ENCODE measurements around the gene NUP93.
"Not testable (repeated sequence)": the region's sequence is repeated elsewhere in the genome, so short reads cannot be mapped to it uniquely, and the experiment has no call there.

NUP93 gene

DNA sequence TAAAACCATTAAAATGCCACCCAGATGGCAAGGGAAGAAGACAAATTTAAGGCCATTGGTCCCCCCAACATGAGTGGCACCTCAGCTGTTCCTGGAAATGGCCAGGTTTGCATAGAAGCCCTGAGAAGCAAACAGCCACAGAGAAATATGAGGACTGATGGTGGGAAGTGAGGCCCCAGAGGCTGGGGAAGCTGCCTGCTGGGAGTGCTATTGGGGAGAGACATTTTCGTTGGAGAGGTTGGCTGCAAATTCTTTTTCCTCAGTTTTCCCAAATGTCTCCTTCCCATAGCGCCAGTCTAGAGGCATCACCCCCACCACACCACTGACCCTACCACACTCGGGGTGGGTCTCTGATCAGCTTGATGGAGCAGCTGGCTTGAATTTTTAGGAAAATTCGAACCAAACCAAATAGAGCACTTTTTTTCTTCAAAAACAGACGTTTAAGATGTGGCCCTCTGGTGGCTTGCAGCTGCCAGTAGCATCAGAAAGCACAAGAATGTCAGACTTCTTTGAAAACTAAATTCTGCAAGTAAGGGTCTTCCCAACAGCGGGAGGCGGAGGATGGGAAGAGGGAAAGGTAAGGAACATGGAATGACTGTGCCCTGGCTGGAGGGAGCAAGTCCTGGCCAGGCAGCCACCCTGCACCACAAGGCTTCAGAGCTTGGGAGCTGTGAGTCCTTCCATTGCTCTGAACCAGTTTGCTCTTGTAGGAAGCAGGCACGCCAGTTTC lies 121.9 kb downstream of the NUP93 start:
- DNase-seq = peak; percentile 13

- no peak for DNase-seq
Observed at GRCh38 chr16:56852401-56852730, 122.4 kb downstream of the NUP93 start.

DNA sequence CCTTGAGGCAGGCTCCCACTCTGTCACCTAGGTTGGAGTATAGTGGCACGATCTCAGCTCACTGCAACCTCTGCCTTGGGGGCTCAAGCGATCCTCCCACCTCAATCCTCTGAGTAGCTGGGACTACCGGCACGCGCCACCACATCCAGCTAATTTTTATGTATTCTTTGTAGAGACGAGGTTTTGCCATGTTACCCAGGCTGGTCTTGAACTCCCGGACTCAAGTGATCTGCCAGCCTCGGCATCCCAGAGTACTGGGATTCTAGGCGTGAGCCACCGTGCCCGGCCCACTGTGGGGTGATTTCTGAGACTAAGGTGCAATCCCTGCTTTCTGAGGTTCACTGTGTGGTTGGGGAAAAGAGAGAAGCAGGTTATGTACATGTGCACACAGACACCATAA lies 123.0 kb downstream of the NUP93 start:
- DNase-seq = no peak

- no peak for DNase-seq
Observed at GRCh38 chr16:56855201-56855600, 125.3 kb downstream of the NUP93 start.

GRCh38 chr16:56855946-56856345 lies 126.0 kb downstream of the NUP93 start:
- DNase-seq = no peak

DNA sequence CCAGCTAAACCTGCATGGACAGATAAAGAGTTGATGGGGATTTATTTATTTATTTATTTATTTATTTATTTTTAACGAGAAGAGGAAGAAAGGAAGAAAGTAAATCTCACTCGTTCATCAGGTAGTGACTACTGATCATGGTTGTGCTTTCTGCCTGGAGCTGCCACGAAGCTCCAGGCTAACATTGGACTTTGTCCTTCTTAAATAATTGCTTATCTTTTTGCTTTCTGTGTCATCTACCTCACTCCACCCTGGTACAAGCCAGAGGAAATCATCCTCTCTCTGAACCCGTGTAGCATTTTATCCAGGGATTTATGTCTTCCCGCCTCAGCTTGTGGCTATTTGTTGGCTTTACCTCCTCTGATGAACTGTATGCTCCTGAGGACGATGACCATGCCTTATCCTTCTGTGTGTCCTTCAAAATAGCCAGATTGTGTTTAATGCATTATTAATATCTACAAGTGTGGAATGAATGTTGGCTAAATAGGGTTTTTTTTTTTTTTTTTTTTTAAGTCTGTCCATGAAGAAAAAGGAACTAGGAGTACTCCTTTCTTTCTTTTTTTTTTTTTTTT lies 127.0 kb downstream of the NUP93 start:
- DNase-seq = no peak

- no peak for DNase-seq
Observed at GRCh38 chr16:56858374-56858773, 128.4 kb downstream of the NUP93 start.

GRCh38 chr16:56859636-56860035 lies 129.7 kb downstream of the NUP93 start:
- no peak for DNase-seq

- no peak for DNase-seq
Observed at GRCh38 chr16:56860226-56861020, 130.5 kb downstream of the NUP93 start.

DNA sequence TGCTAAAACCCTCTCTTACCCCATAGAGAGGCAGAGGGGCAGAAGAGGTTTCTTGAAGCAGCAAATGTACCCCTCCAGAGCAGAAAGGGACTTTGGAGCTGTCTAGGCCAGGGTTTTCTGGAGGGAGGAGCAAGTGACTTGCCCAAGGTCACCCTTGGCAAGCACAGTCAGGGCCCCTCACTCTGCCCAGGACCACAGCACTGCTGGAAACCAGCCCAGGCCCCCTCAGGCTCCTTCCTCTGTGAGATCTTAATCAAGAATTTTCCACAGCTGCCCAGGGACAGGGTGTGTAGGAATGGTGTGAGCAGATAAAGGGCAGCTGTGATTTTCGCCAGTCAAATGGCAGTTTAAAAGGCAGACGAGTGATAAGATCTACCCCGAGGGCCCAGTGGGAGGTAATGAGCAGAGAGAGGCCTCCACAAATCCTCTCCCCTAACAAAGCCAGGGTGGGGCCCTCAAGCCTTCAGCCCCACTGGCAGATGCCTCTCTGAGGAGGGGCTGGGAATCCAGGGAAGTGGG lies 131.2 kb downstream of the NUP93 start:
- DNase-seq = no peak

DNA sequence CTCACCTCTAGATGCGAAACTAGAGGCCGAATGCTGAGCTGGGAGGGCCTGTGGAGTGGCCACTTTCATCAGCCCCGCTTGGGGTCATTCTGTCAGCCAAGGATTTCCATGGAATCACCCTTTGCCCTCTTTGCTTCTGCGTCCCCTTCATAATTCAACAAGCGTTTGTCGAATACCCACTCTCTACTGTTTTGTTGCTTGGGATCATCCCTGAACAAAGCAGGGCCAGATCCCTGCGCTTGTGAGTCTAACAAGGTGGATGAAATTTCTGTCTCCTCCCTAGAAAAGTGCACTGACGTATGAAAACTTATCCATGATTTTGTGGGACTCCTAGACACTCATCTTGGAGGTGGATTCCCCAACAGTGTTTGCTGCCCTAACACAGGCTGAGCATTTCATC lies 131.8 kb downstream of the NUP93 start:
- no peak for DNase-seq

GRCh38 chr16:56862776-56863175 lies 132.8 kb downstream of the NUP93 start:
- no peak for DNase-seq

DNA sequence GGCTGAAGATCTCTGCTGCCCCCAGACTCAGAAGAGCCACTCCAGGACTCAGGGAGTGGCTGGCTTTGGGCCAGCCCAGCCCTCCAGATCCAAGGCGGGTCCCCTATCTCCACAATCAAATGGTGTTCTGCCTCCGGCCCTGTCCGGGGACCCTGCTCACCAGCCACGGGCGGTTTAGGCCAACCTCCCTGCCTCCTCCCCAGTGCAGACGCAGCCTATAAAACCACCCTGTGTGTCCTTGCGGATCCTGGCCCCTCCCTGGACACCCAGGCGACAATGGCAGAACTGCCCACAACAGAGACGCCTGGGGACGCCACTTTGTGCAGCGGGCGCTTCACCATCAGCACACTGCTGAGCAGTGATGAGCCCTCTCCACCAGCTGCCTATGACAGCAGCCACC lies 135.0 kb downstream of the NUP93 start, which contains the start of gene SLC12A3:
Gene SLC12A3, plus strand, starts transcription at position 248 of the 400 bp plus-strand sequence. Its CDS starts 29 bp downstream, at position 277.
- no peak for DNase-seq

GRCh38 chr16:56865394-56866062 lies 135.6 kb downstream of the NUP93 start:
- no peak for DNase-seq

GRCh38 chr16:56866955-56867830 lies 137.3 kb downstream of the NUP93 start:
- peak; percentile 52 for DNase-seq

DNA sequence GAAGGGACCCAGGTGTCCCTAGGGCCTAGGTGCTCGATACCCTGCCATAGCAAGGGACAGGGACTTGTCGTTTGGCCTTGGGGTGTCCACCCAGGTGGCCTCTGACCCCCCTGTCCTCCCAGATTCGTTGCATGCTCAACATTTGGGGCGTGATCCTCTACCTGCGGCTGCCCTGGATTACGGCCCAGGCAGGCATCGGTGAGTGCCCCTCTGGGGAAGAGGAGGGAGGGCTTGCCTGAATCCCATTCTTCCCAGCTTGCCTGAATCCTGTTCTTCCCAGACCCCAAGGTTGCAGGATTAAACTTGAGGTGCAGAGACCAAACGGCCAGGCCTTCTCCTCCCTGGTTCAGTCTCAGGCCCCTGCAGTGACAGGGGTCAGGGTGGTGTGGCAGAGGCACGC lies 138.2 kb downstream of the NUP93 start:
- DNase-seq = no peak

- not testable (repeated sequence) for DNase-seq
Observed at GRCh38 chr16:56868766-56869165, 138.8 kb downstream of the NUP93 start.

DNA sequence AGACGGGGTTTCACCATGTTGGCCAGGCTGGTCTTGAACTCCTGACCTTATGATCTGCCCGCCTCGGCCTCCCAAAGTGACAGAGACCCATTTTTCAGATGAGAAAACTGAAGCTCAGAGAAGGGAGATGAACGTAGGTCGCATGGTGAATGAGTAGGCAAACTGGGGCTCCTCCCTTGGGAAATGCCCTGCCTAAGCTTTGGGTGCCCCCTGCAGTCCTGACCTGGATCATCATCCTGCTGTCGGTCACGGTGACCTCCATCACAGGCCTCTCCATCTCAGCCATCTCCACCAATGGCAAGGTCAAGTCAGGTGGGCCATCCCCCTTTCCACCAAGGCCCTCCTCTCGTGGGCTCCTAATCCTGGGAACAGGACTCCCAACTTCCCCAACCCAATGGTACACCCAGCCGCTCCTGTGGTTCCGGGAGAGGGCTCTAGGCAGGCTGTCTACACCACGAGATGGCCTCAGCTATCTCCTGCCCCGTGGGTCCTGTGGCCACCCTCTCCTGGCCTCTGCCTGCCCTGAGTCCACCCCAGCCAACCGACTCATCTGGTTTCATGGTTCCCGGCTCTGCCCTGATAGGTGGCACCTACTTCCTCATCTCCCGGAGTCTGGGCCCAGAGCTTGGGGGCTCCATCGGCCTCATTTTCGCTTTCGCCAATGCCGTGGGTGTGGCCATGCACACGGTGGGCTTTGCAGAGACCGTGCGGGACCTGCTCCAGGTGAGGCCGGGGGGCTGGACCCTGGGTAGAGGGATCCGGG lies 139.8 kb downstream of the NUP93 start:
- DNase-seq = peak; percentile 32

GRCh38 chr16:56870276-56870888 lies 140.5 kb downstream of the NUP93 start:
- no peak for DNase-seq

DNA sequence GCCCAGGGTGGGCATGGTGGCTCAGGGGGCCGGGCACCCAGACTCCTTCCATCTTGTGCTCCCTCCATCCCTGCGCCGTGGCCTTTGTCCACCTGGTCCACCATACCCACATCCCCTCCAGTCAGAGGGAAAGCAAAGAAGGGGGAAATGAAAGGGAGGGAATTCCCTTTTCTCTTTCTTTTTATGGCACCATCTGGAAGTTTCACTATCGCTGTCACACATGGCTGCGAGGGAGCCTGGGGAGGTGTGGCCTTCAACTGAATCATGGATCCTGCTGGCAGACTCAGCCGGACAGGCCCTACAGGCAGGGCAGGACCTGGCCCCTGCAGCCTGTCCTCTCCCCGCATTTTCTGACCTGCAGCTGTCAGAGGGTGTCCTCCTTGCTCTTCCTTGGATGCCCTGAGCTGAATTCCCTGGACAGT lies 141.3 kb downstream of the NUP93 start:
- peak; percentile 13 for DNase-seq

- no peak for DNase-seq
Observed at GRCh38 chr16:56872863-56873391, 143.0 kb downstream of the NUP93 start.

All from HCEC 1CT (cell line).